ENCODE data around the gene SAMD8.
A peak's percentile ranks its signal among the peaks of the same experiment; 100 is the strongest.

The SAMD8 gene
- total RNA-seq: 56.6 to 74.2 reads per million in 2 donors

- DNase-seq: peak; percentile 93 to 98 (median 95)
These were observed at the start of gene SAMD8 for GRCh38 chr10:75111365-75111906. TSS of gene SAMD8 (plus strand) at chr10:75111656. CDS start at chr10:75150529, 38,873 bp downstream.

- DNase-seq: no peak
These were observed 49.5 kb upstream of the SAMD8 start for GRCh38 chr10:75061709-75062505.

GRCh38 chr10:75062506-75063299, 48.8 kb upstream of the SAMD8 start:
- peak in 1 of 5 experiments; percentile 12 for DNase-seq

DNA sequence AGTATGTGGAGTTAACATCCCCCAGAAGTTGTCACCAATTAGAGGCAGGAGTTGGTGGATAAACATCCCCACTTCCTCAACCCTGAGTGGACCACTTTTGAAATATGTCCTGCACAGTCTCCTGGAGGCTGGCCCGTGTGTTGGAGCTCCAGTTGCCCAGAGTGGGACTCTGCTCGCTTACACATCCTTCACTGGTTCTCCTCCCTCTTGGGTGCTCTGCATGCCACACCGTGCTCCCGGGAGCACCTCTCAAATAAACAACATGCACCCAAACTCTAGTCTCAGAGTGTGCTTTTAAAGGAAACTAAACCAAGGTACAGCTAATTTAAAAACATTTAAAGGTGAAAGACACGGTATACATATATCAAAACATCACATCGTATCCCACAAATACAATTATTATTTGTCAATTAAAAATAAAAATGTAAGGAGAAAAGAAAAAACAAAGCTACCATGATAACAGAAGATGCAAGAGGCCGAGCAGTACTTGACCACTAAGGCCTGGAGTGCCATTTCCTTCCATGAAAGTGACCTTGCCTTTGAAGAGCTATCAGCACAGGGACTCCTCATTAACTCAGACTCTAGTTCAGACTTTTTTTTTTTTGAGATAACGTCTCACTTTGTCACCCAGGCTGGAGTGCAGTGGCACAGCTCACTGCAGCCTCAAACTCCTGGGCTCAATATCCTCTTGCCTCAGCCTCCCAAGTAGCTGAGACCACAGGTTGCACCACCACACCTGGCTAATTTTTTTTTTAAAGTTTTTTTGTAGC, 47.8 kb upstream of the SAMD8 start:
- DNase-seq: no peak

DNA sequence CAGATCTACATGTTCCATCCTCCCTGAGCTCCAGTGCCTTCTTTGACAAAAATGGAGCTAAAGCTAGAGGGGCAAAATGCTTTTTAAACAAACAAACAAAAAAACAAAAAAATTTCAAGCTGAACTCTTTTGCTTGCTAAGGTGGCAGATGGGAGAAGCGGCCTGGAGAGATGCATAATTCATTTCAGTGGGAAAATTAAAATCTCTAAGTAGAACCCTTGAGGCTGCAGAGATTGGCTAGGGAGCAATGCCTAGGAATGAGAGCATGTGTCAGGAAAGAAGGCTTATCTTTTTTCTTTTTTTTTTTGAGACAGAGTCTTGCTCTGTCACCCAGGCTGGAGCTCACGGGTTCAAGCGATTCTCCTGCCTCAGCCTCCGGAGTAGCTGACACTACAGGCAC, 46.4 kb upstream of the SAMD8 start:
- DNase-seq: no peak

GRCh38 chr10:75066271-75066670, 45.2 kb upstream of the SAMD8 start:
- DNase-seq: no peak

DNA sequence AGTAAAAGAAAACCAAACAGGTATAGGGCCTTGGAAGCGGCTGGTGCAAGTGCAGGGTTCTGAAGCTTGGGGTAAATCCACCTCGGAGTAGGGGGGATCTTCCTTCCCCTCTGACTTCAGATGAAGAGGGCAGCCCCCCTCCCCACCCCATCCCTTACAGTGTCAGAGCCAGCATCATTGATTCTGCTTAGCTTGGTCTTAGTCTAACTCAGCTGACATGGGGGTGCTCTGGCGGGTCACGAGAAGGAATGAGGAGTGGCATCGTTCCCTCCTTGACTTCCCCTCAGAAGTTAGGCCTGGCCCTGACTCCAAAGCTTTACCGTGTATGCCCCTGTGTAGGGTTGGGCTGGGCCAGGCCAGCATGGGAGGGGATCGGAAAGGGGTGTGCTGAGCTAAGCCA, 44.2 kb upstream of the SAMD8 start:
- DNase-seq: no peak

DNA sequence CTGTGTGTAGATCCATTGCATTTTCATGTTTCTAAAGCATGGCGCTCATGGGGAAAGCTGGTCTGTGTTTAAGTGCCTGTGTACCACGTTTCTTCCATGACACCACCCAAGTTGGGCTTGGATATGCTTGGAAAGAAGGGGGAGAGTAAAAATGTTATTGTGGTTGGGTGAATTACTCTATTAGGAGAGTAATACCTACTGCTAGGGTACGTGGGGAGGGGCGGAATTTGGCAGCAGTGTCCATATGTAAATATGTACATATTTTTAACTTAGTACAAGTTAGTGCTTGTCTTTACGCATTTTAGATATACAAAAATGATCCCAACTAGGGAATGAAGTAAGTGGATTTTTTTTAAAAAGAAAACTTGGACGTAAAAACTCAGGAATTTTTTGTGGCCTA, 42.9 kb upstream of the SAMD8 start:
- DNase-seq: no peak

DNA sequence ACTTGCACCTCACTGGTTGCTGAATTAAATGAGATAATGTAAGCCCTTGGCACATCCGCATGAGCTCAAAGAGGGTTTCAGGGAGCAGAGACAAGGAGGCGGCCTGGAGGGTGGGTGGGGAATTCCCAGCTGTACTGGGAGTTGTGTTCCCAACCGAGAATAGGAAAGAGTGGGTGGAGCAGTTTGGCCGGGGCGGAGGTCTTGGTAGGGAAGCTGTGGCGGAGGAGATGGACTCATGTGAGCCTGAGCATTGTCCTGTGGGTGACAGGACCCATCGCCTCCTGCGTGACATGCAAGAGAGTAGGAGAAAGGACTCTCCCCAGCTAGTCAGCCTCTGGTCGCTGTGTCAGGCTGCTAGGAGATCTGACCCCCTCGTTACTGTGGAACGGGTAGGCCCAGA, 41.0 kb upstream of the SAMD8 start:
- DNase-seq: no peak

- DNase-seq: no peak
These were observed 40.5 kb upstream of the SAMD8 start for GRCh38 chr10:75070961-75071428.

- no peak for DNase-seq
These were observed 39.7 kb upstream of the SAMD8 start for GRCh38 chr10:75071756-75072155.

GRCh38 chr10:75072727-75073126, 38.7 kb upstream of the SAMD8 start:
- no peak for DNase-seq

DNA sequence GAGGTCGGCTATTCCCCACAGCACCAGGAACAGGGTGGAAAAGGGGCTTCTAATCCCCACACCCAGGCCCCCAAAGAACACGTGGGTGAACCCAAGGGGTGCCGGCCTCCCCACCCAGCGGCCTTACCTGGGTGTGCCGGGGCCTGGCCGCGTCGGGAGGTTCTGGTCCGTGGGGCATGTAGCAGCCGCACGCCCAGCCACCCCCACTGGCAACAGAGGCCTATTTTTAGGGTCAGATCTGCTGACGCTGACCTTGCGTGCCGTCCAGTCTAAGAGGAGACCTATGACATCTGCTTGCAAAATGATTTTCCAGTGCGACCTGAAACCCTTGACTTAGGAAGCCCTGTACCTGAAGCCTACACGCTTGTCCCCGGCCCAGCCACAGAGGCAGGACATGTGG, 38.0 kb upstream of the SAMD8 start:
- DNase-seq: no peak

- peak in 1 of 5 experiments; percentile 23 for DNase-seq
These were observed 36.6 kb upstream of the SAMD8 start for GRCh38 chr10:75074711-75075445.

DNA sequence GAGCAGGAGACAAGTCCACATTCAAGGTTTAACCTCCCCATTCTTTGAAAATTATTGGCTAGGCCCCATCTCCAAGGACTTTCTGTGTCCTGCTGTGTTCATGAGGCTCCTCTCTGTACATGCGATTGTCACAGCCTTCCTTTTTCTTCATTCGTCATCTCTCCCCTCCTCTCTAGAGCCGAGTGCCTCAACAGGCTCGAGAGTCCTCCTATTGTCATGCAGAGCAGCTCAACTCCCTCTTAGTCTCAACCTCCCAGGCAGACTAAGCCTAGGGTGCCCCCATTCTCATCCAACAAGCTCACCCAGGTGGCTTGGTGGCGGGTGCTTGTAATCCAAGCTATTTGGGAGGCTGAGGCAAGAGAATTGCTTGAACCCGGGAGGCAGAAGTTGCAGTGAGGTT, 35.1 kb upstream of the SAMD8 start:
- DNase-seq: no peak

GRCh38 chr10:75079436-75080083, 31.9 kb upstream of the SAMD8 start:
- DNase-seq: no peak

DNA sequence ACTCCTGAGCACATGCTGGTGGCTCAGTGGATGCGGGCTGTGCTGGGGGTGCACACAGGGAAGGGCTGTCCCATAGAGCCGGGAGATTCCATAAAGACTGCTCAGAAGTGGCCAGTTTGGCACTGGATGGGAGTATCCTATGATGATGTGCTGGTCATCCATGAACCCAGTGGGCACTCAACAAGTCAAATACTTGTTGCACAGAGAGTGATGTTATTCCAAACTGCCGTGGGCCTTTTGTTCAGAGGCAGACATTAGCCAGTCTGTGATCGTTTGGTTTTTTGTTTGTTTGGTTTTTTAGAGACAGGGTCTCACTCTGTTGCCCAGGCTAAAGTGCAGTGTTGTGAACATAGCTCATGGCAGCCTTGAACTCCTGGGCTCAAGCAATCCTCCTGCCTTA, 30.9 kb upstream of the SAMD8 start:
- no peak for DNase-seq

GRCh38 chr10:75081379-75081778, 30.1 kb upstream of the SAMD8 start:
- no peak for DNase-seq

DNA sequence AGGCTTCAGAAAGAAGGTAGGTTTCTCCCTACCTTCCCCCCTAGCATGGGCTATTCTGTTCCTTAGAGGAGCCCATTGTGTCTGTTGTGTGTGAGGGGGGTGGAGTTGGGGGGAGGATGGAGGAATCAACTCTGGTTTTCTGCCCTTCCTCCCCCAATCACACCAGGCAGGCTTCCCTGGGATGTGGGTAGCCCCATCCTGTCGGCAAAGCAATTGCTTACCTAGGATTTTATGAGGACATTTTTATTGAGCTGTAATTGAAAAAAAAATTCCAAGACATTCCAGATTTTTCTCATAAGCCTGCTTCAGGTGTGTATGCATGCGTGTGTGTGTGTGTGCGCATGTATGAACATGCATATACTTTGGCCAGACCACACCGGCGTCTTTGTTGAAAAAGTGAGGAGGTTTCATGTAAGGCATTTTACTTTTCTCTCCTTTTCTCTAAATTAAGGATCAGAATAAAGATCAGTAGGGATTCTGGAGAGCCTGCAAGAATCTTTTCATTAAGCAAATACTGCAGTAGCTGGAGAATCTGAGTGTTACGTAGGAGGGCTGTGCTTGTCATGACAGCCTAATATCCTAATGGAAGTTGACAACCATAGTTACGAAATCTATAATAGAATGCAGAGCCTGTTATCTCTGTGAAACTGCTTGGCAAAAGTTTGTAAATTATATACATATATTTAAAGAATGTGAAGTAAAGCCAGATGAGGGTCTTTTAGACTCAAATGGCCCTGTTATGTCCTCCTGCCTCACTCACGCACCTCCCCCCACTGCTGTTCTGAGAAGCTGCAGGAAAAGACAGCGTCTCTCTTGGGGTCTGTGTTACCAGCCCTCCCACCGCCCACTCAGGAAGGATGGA, 27.3 kb upstream of the SAMD8 start:
- DNase-seq: no peak

DNA sequence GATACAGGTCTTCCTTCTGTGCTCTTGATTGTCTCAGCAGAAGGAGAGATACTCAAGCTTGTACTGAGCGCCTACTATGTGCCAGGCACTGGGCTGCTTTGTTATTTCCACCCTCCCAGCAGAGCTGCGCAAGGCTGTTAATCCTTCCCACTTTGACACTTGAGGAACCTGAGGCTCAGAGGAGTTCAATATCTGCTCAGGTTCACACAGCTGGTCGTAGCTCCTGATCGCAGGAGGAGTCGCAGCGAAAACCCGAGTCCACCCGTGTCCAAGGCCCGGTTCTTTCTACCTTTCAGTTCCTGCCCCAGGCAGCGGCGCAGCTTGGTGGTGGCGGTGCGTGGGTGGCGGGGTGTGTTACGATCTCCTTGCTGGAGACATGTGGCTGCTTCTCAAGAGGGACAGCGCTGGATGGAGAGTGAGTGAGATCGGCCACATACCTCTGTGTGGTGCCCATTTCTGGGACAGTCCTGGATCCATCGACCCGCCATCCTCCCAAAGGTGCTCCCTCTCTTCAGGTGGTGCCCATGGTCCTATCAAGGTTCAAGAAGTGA, 26.5 kb upstream of the SAMD8 start:
- DNase-seq: no peak
